HepG2 (cell line): ENCODE results near the gene RPS6KA2. TPM values are rescaled to one million over a fixed set of nuclear protein-coding genes. Genes with fewer than 3 reads are reported as not detected.

Source experiments
- CBX5 ChIP-seq: sonication (generic); formaldehyde crosslinking; IDR thresholded peaks from 2 replicates; pipeline ENCODE4 v1.4.0; 2020; ENCODE audit warnings: missing genetic modification reagents, borderline replicate concordance
- HNF1B ChIP-seq: sonication (generic); formaldehyde crosslinking; IDR thresholded peaks from 2 replicates; pipeline ENCODE4 v1.5.1; 2020; ENCODE audit warnings: mild to moderate bottlenecking, moderate library complexity, missing genetic modification reagents
- JUND ChIP-seq: sonication (generic); formaldehyde crosslinking; IDR thresholded peaks from 2 replicates; pipeline ENCODE4 v1.8.0; 2022; ENCODE audit warnings: mild to moderate bottlenecking, missing genetic modification reagents
- MEF2D ChIP-seq: sonication (generic); formaldehyde crosslinking; IDR thresholded peaks from 2 replicates; pipeline ENCODE4 v1.5.1; 2020; ENCODE audit warnings: mild to moderate bottlenecking, missing genetic modification reagents
- NFYB ChIP-seq: sonication (generic); formaldehyde crosslinking; IDR thresholded peaks from 2 replicates; pipeline ENCODE4 v1.4.0; 2020; ENCODE audit warnings: missing genetic modification reagents
- PHF20 ChIP-seq: sonication (generic); formaldehyde crosslinking; IDR thresholded peaks from 2 replicates; pipeline ENCODE4 v1.5.0; 2020; ENCODE audit warnings: mild to moderate bottlenecking, missing genetic modification reagents
- PHF21A ChIP-seq: sonication (generic); formaldehyde crosslinking; IDR thresholded peaks from 2 replicates; pipeline ENCODE4 v1.5.0; 2020; ENCODE audit warnings: mild to moderate bottlenecking, missing genetic modification reagents
- POGK ChIP-seq: sonication (generic); formaldehyde crosslinking; conservative IDR thresholded peaks from 2 replicates; pipeline ENCODE4 v1.8.0; 2022; ENCODE audit warnings: mild to moderate bottlenecking, moderate library complexity, missing genetic modification reagents
- PPARG ChIP-seq: conservative IDR thresholded peaks from 2 replicates; pipeline ENCODE4 v1.6.1; 2016; ENCODE audit warnings: missing biosample characterization, missing genetic modification reagents
- TEAD2 ChIP-seq: sonication (generic); formaldehyde crosslinking; IDR thresholded peaks from 2 replicates; pipeline ENCODE4 v1.9.0; 2021; ENCODE audit warnings: missing genetic modification reagents
- XRCC5 ChIP-seq: fragments of 200-400 bp; formaldehyde crosslinking; optimal IDR thresholded peaks from 2 replicates; pipeline ENCODE3; 2017; ENCODE audit warnings: mild to moderate bottlenecking, low read length
- YEATS2 ChIP-seq: sonication (generic); formaldehyde crosslinking; IDR thresholded peaks from 2 replicates; pipeline ENCODE4 v1.4.0; 2020; ENCODE audit warnings: missing genetic modification reagents, borderline replicate concordance
- ZBTB38 ChIP-seq: sonication (generic); formaldehyde crosslinking; IDR thresholded peaks from 2 replicates; pipeline ENCODE4 v1.5.1; 2020; ENCODE audit warnings: mild to moderate bottlenecking, missing genetic modification reagents
- ZFP62 ChIP-seq: sonication (generic); formaldehyde crosslinking; IDR thresholded peaks from 2 replicates; pipeline ENCODE4 v1.4.0; 2020; ENCODE audit warnings: missing genetic modification reagents
- ZFP90 ChIP-seq: sonication (generic); formaldehyde crosslinking; IDR thresholded peaks from 2 replicates; pipeline ENCODE4 v1.8.0; 2022; ENCODE audit warnings: missing genetic modification reagents, mild to moderate bottlenecking, inconsistent platforms, borderline replicate concordance
- ZNF138 ChIP-seq: sonication (generic); formaldehyde crosslinking; IDR thresholded peaks from 2 replicates; pipeline ENCODE4 v1.5.0; 2020; ENCODE audit warnings: mild to moderate bottlenecking, low read depth, missing genetic modification reagents
- ZNF224 ChIP-seq: sonication (generic); formaldehyde crosslinking; IDR thresholded peaks from 2 replicates; pipeline ENCODE4 v1.5.0; 2020; ENCODE audit warnings: mild to moderate bottlenecking, missing genetic modification reagents
- ZNF230 ChIP-seq: sonication (generic); formaldehyde crosslinking; IDR thresholded peaks from 2 replicates; pipeline ENCODE4 v1.4.0; 2020; ENCODE audit warnings: mild to moderate bottlenecking, missing genetic modification reagents
- ZNF468 ChIP-seq: sonication (generic); formaldehyde crosslinking; IDR thresholded peaks from 2 replicates; pipeline ENCODE4 v1.8.0; 2022; ENCODE audit warnings: mild to moderate bottlenecking, moderate library complexity, missing genetic modification reagents
- ZNF607 ChIP-seq: sonication (generic); formaldehyde crosslinking; IDR thresholded peaks from 2 replicates; pipeline ENCODE4 v1.5.1; 2020; ENCODE audit warnings: missing genetic modification reagents, mild to moderate bottlenecking, borderline replicate concordance
- ZNF660 ChIP-seq: sonication (generic); formaldehyde crosslinking; IDR thresholded peaks from 2 replicates; pipeline ENCODE4 v1.5.1; 2020; ENCODE audit warnings: mild to moderate bottlenecking, low read depth, missing genetic modification reagents, borderline replicate concordance
- ZNF790 ChIP-seq: sonication (generic); formaldehyde crosslinking; IDR thresholded peaks from 2 replicates; pipeline ENCODE4 v1.8.0; 2022; ENCODE audit warnings: missing genetic modification reagents, mild to moderate bottlenecking, borderline replicate concordance
- polyA plus RNA-seq, 8 experiments: library from polyadenylated mRNA; depleted of rRNA in 3 of 8; stranded (reverse) in 7 of 8; unstranded in 1 of 8; fragments of >200 nt; fragmentation: Illumina TruSeq in 4 of 8; extraction: Trizol in 4 of 8; gene quantifications; 2 replicates each; pipeline versions ENCODE4 v1.2.1 to v1.2.3, GENCODE V29; 2011 to 2016; ENCODE audit warnings: low read depth in 4 of 8, missing spikeins in 1 of 8, mixed read lengths in 1 of 8; ENCODE audit not compliant: insufficient read depth in 1 of 8
- total RNA-seq, 5 experiments: library from RNA; depleted of rRNA; stranded (reverse); fragments of >200 nt; fragmentation: Illumina TruSeq; extraction: Trizol; gene quantifications; 2 replicates each; pipeline ENCODE4 v1.2.3, GENCODE V29; 2016; ENCODE audit warnings: low read depth in 1 of 5
- TF ChIP-seq, protein P1 (sequence below): sonication (generic); formaldehyde crosslinking; IDR thresholded peaks from 2 replicates; pipeline ENCODE4 v1.4.0; 2020; ENCODE audit warnings: missing genetic modification reagents

RPS6KA2 gene
- total and polyA plus RNA-seq, 2 of the 13 experiments (the other 11 are each of a cell fraction or from before 2014, with no cell fraction given): 0.22 to 0.38 TPM

DNA sequence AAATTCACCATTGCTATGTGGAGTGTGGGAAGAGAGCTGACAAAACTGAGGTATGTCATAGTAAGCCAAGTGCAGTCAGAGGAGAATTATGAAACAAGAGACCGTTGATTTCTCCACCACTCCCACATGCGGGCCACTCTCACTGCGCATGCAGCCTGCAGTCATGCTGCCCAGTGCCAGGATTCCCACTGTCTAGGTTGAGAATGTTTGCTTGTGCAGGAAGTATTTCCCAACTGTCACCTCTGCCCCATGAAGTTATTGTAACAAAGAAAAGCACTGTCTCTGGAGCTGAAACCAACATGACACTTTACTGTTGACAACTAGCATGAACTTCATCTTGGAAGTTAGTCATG, 266.0 kb downstream of the RPS6KA2 start (continued):
- TF ChIP-seq ZFP62 (CRISPR knock-in tag): no peak
- TF ChIP-seq ZNF607 (CRISPR knock-in tag): peak; percentile 90
- peak; percentile 90; the same call in 1 of the 2 replicates for TF ChIP-seq YEATS2 (CRISPR knock-in tag)
- TF ChIP-seq HNF1B: peak; percentile 93; the same call in 1 of the 2 replicates
- no peak for TF ChIP-seq ZNF660 (CRISPR knock-in tag)
- peak; percentile 96 for TF ChIP-seq TEAD2 (CRISPR knock-in tag)
- TF ChIP-seq ZNF224 (CRISPR knock-in tag): peak; percentile 87; the same call in 1 of the 2 replicates
- TF ChIP-seq PHF21A: peak; percentile 98
- TF ChIP-seq ZBTB38: peak; percentile 89
- no peak for TF ChIP-seq ZNF468 (CRISPR knock-in tag)
- no peak for TF ChIP-seq ZNF138 (CRISPR knock-in tag)
- TF ChIP-seq JUND: peak; percentile 61; the same call in 1 of the 2 replicates
- no peak for TF ChIP-seq XRCC5
- peak; percentile 99 for TF ChIP-seq PPARG (CRISPR knock-in tag)
- TF ChIP-seq NFYB: 0 out of 2 replicates have a peak, but pooled peaks have one; percentile 22
- TF ChIP-seq ZFP90: peak; percentile 97
- peak; percentile 99 for TF ChIP-seq CBX5
- 0 out of 2 replicates have a peak, but pooled peaks have one; percentile 82 for TF ChIP-seq ZNF230 (CRISPR knock-in tag)
- TF ChIP-seq MEF2D (CRISPR knock-in tag): peak; percentile 91
- TF ChIP-seq POGK (CRISPR knock-in tag): peak; percentile 95
- peak; percentile 72; the same call in 1 of the 2 replicates for TF ChIP-seq ZNF790
- peak; percentile 42; the same call in 1 of the 2 replicates for TF ChIP-seq PHF20 (CRISPR knock-in tag)
- TF ChIP-seq, protein P1, sequence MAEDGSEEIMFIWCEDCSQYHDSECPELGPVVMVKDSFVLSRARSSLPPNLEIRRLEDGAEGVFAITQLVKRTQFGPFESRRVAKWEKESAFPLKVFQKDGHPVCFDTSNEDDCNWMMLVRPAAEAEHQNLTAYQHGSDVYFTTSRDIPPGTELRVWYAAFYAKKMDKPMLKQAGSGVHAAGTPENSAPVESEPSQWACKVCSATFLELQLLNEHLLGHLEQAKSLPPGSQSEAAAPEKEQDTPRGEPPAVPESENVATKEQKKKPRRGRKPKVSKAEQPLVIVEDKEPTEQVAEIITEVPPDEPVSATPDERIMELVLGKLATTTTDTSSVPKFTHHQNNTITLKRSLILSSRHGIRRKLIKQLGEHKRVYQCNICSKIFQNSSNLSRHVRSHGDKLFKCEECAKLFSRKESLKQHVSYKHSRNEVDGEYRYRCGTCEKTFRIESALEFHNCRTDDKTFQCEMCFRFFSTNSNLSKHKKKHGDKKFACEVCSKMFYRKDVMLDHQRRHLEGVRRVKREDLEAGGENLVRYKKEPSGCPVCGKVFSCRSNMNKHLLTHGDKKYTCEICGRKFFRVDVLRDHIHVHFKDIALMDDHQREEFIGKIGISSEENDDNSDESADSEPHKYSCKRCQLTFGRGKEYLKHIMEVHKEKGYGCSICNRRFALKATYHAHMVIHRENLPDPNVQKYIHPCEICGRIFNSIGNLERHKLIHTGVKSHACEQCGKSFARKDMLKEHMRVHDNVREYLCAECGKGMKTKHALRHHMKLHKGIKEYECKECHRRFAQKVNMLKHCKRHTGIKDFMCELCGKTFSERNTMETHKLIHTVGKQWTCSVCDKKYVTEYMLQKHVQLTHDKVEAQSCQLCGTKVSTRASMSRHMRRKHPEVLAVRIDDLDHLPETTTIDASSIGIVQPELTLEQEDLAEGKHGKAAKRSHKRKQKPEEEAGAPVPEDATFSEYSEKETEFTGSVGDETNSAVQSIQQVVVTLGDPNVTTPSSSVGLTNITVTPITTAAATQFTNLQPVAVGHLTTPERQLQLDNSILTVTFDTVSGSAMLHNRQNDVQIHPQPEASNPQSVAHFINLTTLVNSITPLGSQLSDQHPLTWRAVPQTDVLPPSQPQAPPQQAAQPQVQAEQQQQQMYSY: peak; percentile 72; the same call in 1 of the 2 replicates
